ENCODE results near the gene CNTN2.

CNTN2 gene

GRCh38 chr1:205025239-205025638 is 17.8 kb upstream of the CNTN2 start:
- Histone ChIP-seq H3K27me3 (replicated peaks) (peaks cover 5% of the 10 kb centered on the region), H3K27ac (no peak overlapping the region), H3K36me3 (replicated peaks) (no peaks in the 10 kb centered on the region), H3K4me3 (ENCODE audit: low read depth, low read length) (no peak overlapping the region)
- no peak for TF ChIP-seq CTCF (IDR thresholded peaks at IDR 0.05; ENCODE audit: low read depth, low read length, missing control alignments)
- no peak for DNase-seq
- in situ Hi-C loops (cut with HindIII; ENCODE audit: low pct_ligation_motif_present, low sequenced_read_pairs), result no loop called here

GRCh38 chr1:205026181-205026580 is 16.8 kb upstream of the CNTN2 start:
- in situ Hi-C loops (cut with HindIII; ENCODE audit: low pct_ligation_motif_present, low sequenced_read_pairs), result no loop called here
- no peak overlapping the region for H3K27ac ChIP-seq
- peaks cover 5% of the 10 kb centered on the region for H3K27me3 ChIP-seq (replicated peaks)
- TF ChIP-seq CTCF (IDR thresholded peaks at IDR 0.05; ENCODE audit: low read depth, low read length, missing control alignments), result no peak
- no peak for DNase-seq
- H3K36me3 ChIP-seq (replicated peaks), result no peaks in the 10 kb centered on the region
- no peak overlapping the region for H3K4me3 ChIP-seq (ENCODE audit: low read depth, low read length)

GRCh38 chr1:205028390-205028789 is 14.6 kb upstream of the CNTN2 start:
- Histone ChIP-seq H3K27ac (no peak overlapping the region), H3K27me3 (replicated peaks) (peaks cover 5% of the 10 kb centered on the region), H3K4me3 (ENCODE audit: low read depth, low read length) (no peak overlapping the region), H3K36me3 (replicated peaks) (no peaks in the 10 kb centered on the region)
- no peak for DNase-seq
- in situ Hi-C loops (cut with HindIII; ENCODE audit: low pct_ligation_motif_present, low sequenced_read_pairs), result no loop called here
- TF ChIP-seq CTCF (IDR thresholded peaks at IDR 0.05; ENCODE audit: low read depth, low read length, missing control alignments), result no peak

- Histone ChIP-seq H3K36me3 (replicated peaks) (no peaks in the 10 kb centered on the region), H3K27ac (no peak overlapping the region), H3K27me3 (replicated peaks) (peaks cover 5% of the 10 kb centered on the region), H3K4me3 (ENCODE audit: low read depth, low read length) (no peak overlapping the region)
- in situ Hi-C loops (cut with HindIII; ENCODE audit: low pct_ligation_motif_present, low sequenced_read_pairs), result no loop called here
- no peak for DNase-seq
- TF ChIP-seq CTCF (IDR thresholded peaks at IDR 0.05; ENCODE audit: low read depth, low read length, missing control alignments), result no peak
Measured at GRCh38 chr1:205028924-205029323, 14.1 kb upstream of the CNTN2 start.

GRCh38 chr1:205030241-205030640 is 12.8 kb upstream of the CNTN2 start:
- in situ Hi-C loops (cut with HindIII; ENCODE audit: low pct_ligation_motif_present, low sequenced_read_pairs), result no loop called here
- Histone ChIP-seq H3K27me3 (replicated peaks) (peaks cover 5% of the 10 kb centered on the region), H3K27ac (no peak overlapping the region), H3K36me3 (replicated peaks) (no peaks in the 10 kb centered on the region), H3K4me3 (ENCODE audit: low read depth, low read length) (no peak overlapping the region)
- no peak for TF ChIP-seq CTCF (IDR thresholded peaks at IDR 0.05; ENCODE audit: low read depth, low read length, missing control alignments)
- no peak for DNase-seq

- no peak overlapping the region for H3K4me3 ChIP-seq (ENCODE audit: low read depth, low read length)
- H3K36me3 ChIP-seq (replicated peaks), result no peaks in the 10 kb centered on the region
- no peak for TF ChIP-seq CTCF (IDR thresholded peaks at IDR 0.05; ENCODE audit: low read depth, low read length, missing control alignments)
- H3K27me3 ChIP-seq (replicated peaks), result peaks cover 5% of the 10 kb centered on the region
- no peak overlapping the region for H3K27ac ChIP-seq
- DNase-seq, result no peak
- in situ Hi-C loops (cut with HindIII; ENCODE audit: low pct_ligation_motif_present, low sequenced_read_pairs), result no loop called here
Measured at GRCh38 chr1:205030896-205031295, 12.1 kb upstream of the CNTN2 start.
